H1 (cell line): Measurements from ENCODE around the gene MYO1D. TPM values are rescaled to one million over a fixed set of nuclear protein-coding genes. Genes with fewer than 3 reads are reported as not detected.

ENCODE experiments used
- CTCF ChIA-PET: fragments of 300-600 bp; sonication (Branson Sonifier 250); formaldehyde crosslinking; loops from one replicate; lab custom pipeline; 2021; ENCODE audit not compliant: partially characterized antibody; lab: Charles Lee
- POLR2A ChIA-PET: fragments of 300-600 bp; sonication (Branson Sonifier 250); formaldehyde crosslinking; loops from one replicate; lab custom pipeline; 2021; ENCODE audit warnings: inconsistent platforms; ENCODE audit not compliant: partially characterized antibody; lab: Charles Lee
- DNase-seq, 2 experiments: peaks; one replicate each; pipeline versions ENCODE4 v3.0.0 to v3.0.0-alpha.2; 2010 to 2022; ENCODE audit warnings: low spot score in 2 of 2, low read depth in 1 of 2, mixed read lengths in 1 of 2
- FAIRE-seq: peaks from 2 replicates; lab custom pipeline; 2011; peaks lifted over from hg19 to GRCh38; lab: Jason Lieb, UNC
- H2AFZ ChIP-seq: 2 replicates; pipeline ENCODE4 v1.8.1; 2012; ENCODE audit warnings: low read length, inconsistent platforms
- H2AK5ac ChIP-seq: 2 replicates; pipeline ENCODE4 v1.6.1; 2013; ENCODE audit warnings: low read depth, low read length
- H2BK120ac ChIP-seq: replicated peaks from 2 replicates; pipeline ENCODE3; 2013; ENCODE audit warnings: low read depth, low read length, inconsistent platforms
- H2BK12ac ChIP-seq: 2 replicates; pipeline ENCODE4 v1.6.1; 2013; ENCODE audit warnings: low read depth, low read length
- H2BK15ac ChIP-seq: 2 replicates; pipeline ENCODE4 v1.6.1; 2013; ENCODE audit warnings: low read length
- H2BK20ac ChIP-seq: 2 replicates; pipeline ENCODE4 v1.6.1; 2013; ENCODE audit warnings: low read length
- H2BK5ac ChIP-seq: 2 replicates; pipeline ENCODE4 v1.6.1; 2013; ENCODE audit warnings: low read depth, low read length
- H3K14ac ChIP-seq: 2 replicates; pipeline ENCODE4 v1.6.1; 2013; ENCODE audit warnings: inconsistent platforms; ENCODE audit not compliant: insufficient read length
- H3K18ac ChIP-seq: 2 replicates; pipeline ENCODE4 v1.6.1; 2013; ENCODE audit warnings: low read length; ENCODE audit errors: extremely low read depth
- H3K23ac ChIP-seq: 2 replicates; pipeline ENCODE4 v1.6.1; 2013; ENCODE audit warnings: inconsistent platforms; ENCODE audit not compliant: insufficient read length
- H3K23me2 ChIP-seq: 2 replicates; pipeline ENCODE4 v1.6.1; 2013; ENCODE audit warnings: low read depth, low read length
- H3K27ac ChIP-seq: 2 replicates; pipeline ENCODE4 v1.6.1; 2011; ENCODE audit warnings: low read depth, low read length, inconsistent platforms
- H3K27me3 ChIP-seq, 4 experiments: replicated peaks in 1 of 4; 1 replicate in 1 of 4; 2 replicates in 3 of 4; pipeline versions ENCODE4 v1.6.1 to v1.8.1; 2011 to 2013; ENCODE audit warnings: low read length in 3 of 4, mild to moderate bottlenecking in 3 of 4, inconsistent platforms in 2 of 4, mixed read lengths in 2 of 4, moderate library complexity in 1 of 4; ENCODE audit not compliant: control insufficient read depth in 3 of 4, insufficient read depth in 3 of 4; ENCODE audit errors: extremely low read depth in 1 of 4
- H3K36me3 ChIP-seq, 4 experiments: 2 replicates each; pipeline versions ENCODE4 v1.6.1 to v1.8.1; 2011 to 2013; ENCODE audit warnings: mild to moderate bottlenecking in 4 of 4, low read length in 3 of 4, moderate library complexity in 2 of 4, control low read depth in 1 of 4, inconsistent platforms in 1 of 4; ENCODE audit not compliant: insufficient read depth in 4 of 4, control insufficient read depth in 2 of 4
- H3K4ac ChIP-seq: replicated peaks from 2 replicates; pipeline ENCODE3; 2013; ENCODE audit warnings: low read length, low read depth, mixed read lengths, inconsistent platforms; ENCODE audit not compliant: insufficient read length
- H3K4me1 ChIP-seq, 4 experiments: replicated peaks in 1 of 4; 1 replicate in 1 of 4; 2 replicates in 3 of 4; pipeline versions ENCODE4 v1.6.1 to v1.8.1; 2011 to 2013; ENCODE audit warnings: low read length in 3 of 4, inconsistent platforms in 2 of 4, mixed read lengths in 1 of 4; ENCODE audit not compliant: insufficient read depth in 4 of 4, control insufficient read depth in 3 of 4
- H3K4me2 ChIP-seq, 2 experiments: 2 replicates each; pipeline versions ENCODE4 v1.6.1 to v1.8.1; 2011 to 2013; ENCODE audit warnings: low read depth in 2 of 2, low read length in 2 of 2, control low read depth in 1 of 2, inconsistent platforms in 1 of 2, mild to moderate bottlenecking in 1 of 2; ENCODE audit not compliant: insufficient read depth in 1 of 2
- H3K4me3 ChIP-seq, 4 experiments: fragments of 200-600, 300-600 bp in 1 of 4; sonication (generic), shearing (Covaris generic), sonication (Bioruptor Twin) in 1 of 4; 2 replicates each; pipeline versions ENCODE4 v1.5.1 to v1.8.1; 2011 to 2016; ENCODE audit warnings: low read length in 4 of 4, low read depth in 3 of 4, control low read depth in 2 of 4, inconsistent platforms in 2 of 4, mild to moderate bottlenecking in 2 of 4, mixed read lengths in 1 of 4, moderate library complexity in 1 of 4; ENCODE audit not compliant: insufficient read depth in 2 of 4; ENCODE audit errors: extremely low read depth in 1 of 4
- H3K56ac ChIP-seq: replicated peaks from 2 replicates; pipeline ENCODE3; 2013; ENCODE audit warnings: low read depth, mild to moderate bottlenecking, mixed read lengths, low read length, inconsistent platforms; ENCODE audit not compliant: insufficient read length
- H3K79me1 ChIP-seq: 2 replicates; pipeline ENCODE4 v1.6.1; 2013; ENCODE audit warnings: low read depth, low read length, control low read depth
- H3K79me2 ChIP-seq, 2 experiments: 2 replicates each; pipeline versions ENCODE4 v1.6.1 to v1.8.1; 2012 to 2013; ENCODE audit warnings: low read length in 2 of 2, mild to moderate bottlenecking in 2 of 2, inconsistent platforms in 1 of 2; ENCODE audit not compliant: insufficient read depth in 2 of 2, control insufficient read depth in 1 of 2
- H3K9ac ChIP-seq, 4 experiments: replicated peaks in 1 of 4; 1 replicate in 1 of 4; 2 replicates in 3 of 4; pipeline versions ENCODE4 v1.6.1 to v1.8.1; 2011 to 2013; ENCODE audit warnings: low read depth in 3 of 4, low read length in 3 of 4, control low read depth in 2 of 4, mild to moderate bottlenecking in 2 of 4, moderate library complexity in 2 of 4, inconsistent platforms in 1 of 4; ENCODE audit errors: extremely low read depth in 1 of 4
- H3K9me3 ChIP-seq, 2 experiments: 2 replicates each; pipeline versions ENCODE4 v1.6.1 to v1.8.1; 2012 to 2013; ENCODE audit warnings: mild to moderate bottlenecking in 2 of 2, moderate library complexity in 2 of 2, control low read depth in 1 of 2, inconsistent platforms in 1 of 2, low read depth in 1 of 2, low read length in 1 of 2, mixed read lengths in 1 of 2; ENCODE audit not compliant: insufficient read depth in 2 of 2
- H4K20me1 ChIP-seq, 2 experiments: replicated peaks in 1 of 2; 2 replicates each; pipeline versions ENCODE3 to v1.8.1; 2011 to 2013; ENCODE audit warnings: inconsistent platforms in 2 of 2, low read length in 2 of 2, mild to moderate bottlenecking in 1 of 2; ENCODE audit not compliant: insufficient read depth in 2 of 2, control insufficient read depth in 1 of 2
- H4K5ac ChIP-seq: 2 replicates; pipeline ENCODE4 v1.6.1; 2013; ENCODE audit warnings: low read length, low read depth, mixed read lengths, inconsistent platforms; ENCODE audit not compliant: insufficient read length
- H4K8ac ChIP-seq: 2 replicates; pipeline ENCODE4 v1.8.0; 2013; ENCODE audit warnings: mild to moderate bottlenecking, moderate library complexity, low read length, inconsistent platforms; ENCODE audit not compliant: insufficient read depth; ENCODE audit errors: extremely low read depth
- H4K91ac ChIP-seq: replicated peaks from 2 replicates; pipeline ENCODE3; 2013; ENCODE audit warnings: low read length, mixed read lengths, inconsistent platforms; ENCODE audit not compliant: insufficient read length
- BRCA1 ChIP-seq: IDR thresholded peaks from 2 replicates; pipeline ENCODE4 v1.6.1; 2012; ENCODE audit warnings: low read depth, low read length, improper control_type of control experiment
- CBX8 ChIP-seq: fragments of 300-800, 300-1000 bp; sonication (generic); IDR thresholded peaks from 2 replicates; pipeline ENCODE4 v1.7.1; 2016; ENCODE audit warnings: low read depth, low read length, borderline replicate concordance
- HDAC6 ChIP-seq: IDR thresholded peaks from one replicate; pipeline ENCODE4 v1.7.1; 2012; ENCODE audit warnings: low read depth, mild to moderate bottlenecking, inconsistent platforms, low read length, moderate library complexity
- KDM4A ChIP-seq: IDR thresholded peaks from one replicate; pipeline ENCODE4 v1.7.1; 2012; ENCODE audit warnings: low read depth, mild to moderate bottlenecking, moderate library complexity, low read length, inconsistent platforms; ENCODE audit not compliant: severe bottlenecking
- MAX ChIP-seq: IDR thresholded peaks from 2 replicates; pipeline ENCODE4 v1.6.1; 2012; ENCODE audit warnings: inconsistent platforms
- NRF1 ChIP-seq: IDR thresholded peaks from 2 replicates; pipeline ENCODE4 v1.6.1; 2011; ENCODE audit warnings: mild to moderate bottlenecking, low read depth, low read length, improper control_type of control experiment
- POLR2A ChIP-seq, 2 experiments: IDR thresholded peaks; 1 replicate in 1 of 2; 2 replicates in 1 of 2; pipeline ENCODE4 v1.6.1; 2011; ENCODE audit warnings: low read depth in 2 of 2, low read length in 2 of 2, mild to moderate bottlenecking in 2 of 2; ENCODE audit errors: control extremely low read depth in 1 of 2
- POU5F1 ChIP-seq: IDR thresholded peaks from 2 replicates; pipeline ENCODE4 v1.6.1; 2011; ENCODE audit warnings: low read depth, mild to moderate bottlenecking, low read length, moderate library complexity
- RBBP5 ChIP-seq: IDR thresholded peaks from 2 replicates; pipeline ENCODE4 v1.7.1; 2012; ENCODE audit warnings: low read depth, mild to moderate bottlenecking, inconsistent platforms, low read length, moderate library complexity, borderline replicate concordance
- RFX5 ChIP-seq: IDR thresholded peaks from 2 replicates; pipeline ENCODE4 v1.6.1; 2011; ENCODE audit warnings: low read depth, low read length, improper control_type of control experiment, borderline replicate concordance
- SP2 ChIP-seq: IDR thresholded peaks from 2 replicates; pipeline ENCODE4 v1.6.1; 2012; ENCODE audit warnings: mild to moderate bottlenecking, low read length, inconsistent platforms
- SP4 ChIP-seq: IDR thresholded peaks from 2 replicates; pipeline ENCODE4 v1.6.1; 2012; ENCODE audit warnings: low read length, inconsistent platforms
- SRF ChIP-seq: IDR thresholded peaks from 2 replicates; pipeline ENCODE4 v1.6.1; 2011; ENCODE audit warnings: mild to moderate bottlenecking, low read depth, low read length, moderate library complexity
- SUZ12 ChIP-seq: fragments of 200-600 bp; sonication (generic); IDR thresholded peaks from 2 replicates; pipeline ENCODE4 v1.6.1; 2012; ENCODE audit warnings: mild to moderate bottlenecking, inconsistent platforms, low read length, moderate library complexity, mixed read lengths
- TAF1 ChIP-seq: IDR thresholded peaks from 2 replicates; pipeline ENCODE4 v1.6.1; 2011; ENCODE audit warnings: mild to moderate bottlenecking, low read depth, low read length
- TCF12 ChIP-seq: IDR thresholded peaks from 2 replicates; pipeline ENCODE4 v1.6.1; 2011; ENCODE audit warnings: low read depth, mild to moderate bottlenecking, low read length
- WGBS, 2 experiments: shearing (Covaris generic) in 1 of 2; methylation state at CpG; one replicate each; pipeline versions ENCODE4 v1.1.6 to v1.1.7; 2013 to 2015; ENCODE audit warnings: low lambda C conversion rate in 2 of 2, mixed read lengths in 2 of 2, inconsistent platforms in 1 of 2, low coverage in 1 of 2, missing lambda C conversion rate in 1 of 2; ENCODE audit not compliant: insufficient replicate concordance in 2 of 2, insufficient coverage in 1 of 2, insufficient read length in 1 of 2; ENCODE audit errors: extremely low coverage in 1 of 2, missing lambda C conversion rate in 1 of 2; 5-methylcytosine and 5-hydroxymethylcytosine counted together
- polyA plus RNA-seq, 7 experiments: library from polyadenylated mRNA; depleted of rRNA in 3 of 7; stranded (reverse) in 5 of 7; unstranded in 2 of 7; fragments of >200 nt in 5 of 7; fragments of 200-250 nt in 2 of 7; gene quantifications; 1 replicate in 5 of 7; 2 replicates in 1 of 7; 4 replicates in 1 of 7; pipeline versions ENCODE4 v1.2.1 to v1.2.3, GENCODE V29; 2011 to 2013; ENCODE audit warnings: missing spikeins in 2 of 7, mixed read lengths in 2 of 7
- total RNA-seq: library from RNA; stranded (reverse); fragmentation: NEBNext Ultra II Directional; extraction: Animal tissue kit (Norgen Biotek cat#: 25700); gene quantifications from 2 replicates; pipeline ENCODE4 v1.2.1, GENCODE V29; 2021

Gene MYO1D
- total and polyA plus RNA-seq, 2 of the 8 experiments (the other 6 are each of a cell fraction or from before 2014, with no cell fraction given): 6.5 to 25.4 TPM

GRCh38 chr17:32836527-32836926 is 40.4 kb downstream of the MYO1D start:
- Histone ChIP-seq H4K5ac (no peak overlapping the region), H3K56ac (no peak overlapping the region), H3K9ac (no peak overlapping the region), H3K4me1 (no peaks in the 10 kb centered on the region), H2AK5ac (no peak overlapping the region), H3K27ac (no peak overlapping the region), H3K36me3 (no peaks in the 10 kb centered on the region), H2AFZ (no peak overlapping the region), H3K4me3 (no peak overlapping the region), H3K23ac (no peak overlapping the region), H2BK5ac (no peak overlapping the region), H2BK120ac (no peak overlapping the region), H2BK12ac (no peak overlapping the region), H3K9me3 (no peaks in the 10 kb centered on the region), H3K23me2 (no peaks in the 10 kb centered on the region), H3K79me1 (peaks cover 3% of the 10 kb centered on the region; the same call in 1 of the 2 replicates), H2BK20ac (no peak overlapping the region), H3K4me2 (no peak overlapping the region), H3K14ac (no peak overlapping the region), H3K4ac (no peak overlapping the region), H4K91ac (no peak overlapping the region), H4K8ac (no peak overlapping the region), H4K20me1 (peaks cover 0 to 3% of the 10 kb centered on the region in 2 experiments), H3K27me3 (no peaks in the 10 kb centered on the region), H3K18ac (no peak overlapping the region), H3K79me2 (no peaks in the 10 kb centered on the region; a peak in 2 of 4 replicates), H2BK15ac (no peak overlapping the region)
- no peak for DNase-seq
- TF ChIP-seq SP2: no peak
- TF ChIP-seq HDAC6: no peak
- TF ChIP-seq POU5F1: no peak
- TF ChIP-seq POLR2A (IDR thresholded peaks at IDR 0.05; ENCODE audit: control extremely low read depth in 1 of 2, low read depth in 2 of 2, low read length in 2 of 2): no peak
- no peak for TF ChIP-seq MAX
- TF ChIP-seq RFX5: no peak
- TF ChIP-seq TCF12: no peak
- TF ChIP-seq SUZ12: no peak
- no peak for TF ChIP-seq SRF
- no peak for TF ChIP-seq TAF1
- no peak for TF ChIP-seq KDM4A
- TF ChIP-seq CBX8: no peak
- TF ChIP-seq BRCA1: no peak
- TF ChIP-seq SP4: no peak
- no peak for TF ChIP-seq RBBP5
- no peak for TF ChIP-seq NRF1
- POLR2A ChIA-PET: no interaction called here
- CTCF ChIA-PET: no interaction called here
- no peak for FAIRE-seq
- 89% methylated on average over 2 of the region's 2 CpGs; no CpG with 5 or more reads in 1 of the 2 experiments for WGBS, 2 experiments
